CD4-positive, alpha-beta T cell treated with Interleukin-4 for 4 hours (primary cell): ENCODE results near the gene PPP1R27.

Experiments used
- DNase-seq: peaks from one replicate; pipeline ENCODE4 v3.0.0-alpha.2; 2020

PPP1R27 gene

GRCh38 chr17:81860756-81861568 lies 26.1 kb upstream of the PPP1R27 start:
- DNase-seq, result peak; percentile 100

- DNase-seq, result no peak
These were observed 25.3 kb upstream of the PPP1R27 start, which contains the start of gene P4HB for GRCh38 chr17:81859906-81860755. Gene P4HB, minus strand, starts transcription at chr17:81860535. Its CDS starts 64 bp downstream, at chr17:81860471.

- no peak for DNase-seq
These were observed 24.4 kb upstream of the PPP1R27 start for GRCh38 chr17:81858967-81859905.

- DNase-seq, result no peak
These were observed 23.5 kb upstream of the PPP1R27 start for GRCh38 chr17:81858170-81858966.

GRCh38 chr17:81854974-81855774 lies 20.3 kb upstream of the PPP1R27 start:
- no peak for DNase-seq

- no peak for DNase-seq
These were observed 17.4 kb upstream of the PPP1R27 start for GRCh38 chr17:81852237-81852636.

- DNase-seq, result no peak
These were observed 16.6 kb upstream of the PPP1R27 start for GRCh38 chr17:81851423-81851822.

- DNase-seq, result no peak
These were observed 14.6 kb upstream of the PPP1R27 start for GRCh38 chr17:81849457-81849856.

- DNase-seq, result no peak
These were observed 12.2 kb upstream of the PPP1R27 start for GRCh38 chr17:81846743-81847689.

- no peak for DNase-seq
These were observed 11.3 kb upstream of the PPP1R27 start for GRCh38 chr17:81845881-81846742.

GRCh38 chr17:81845361-81845760 lies 10.5 kb upstream of the PPP1R27 start:
- no peak for DNase-seq

GRCh38 chr17:81844887-81845286 lies 10.0 kb upstream of the PPP1R27 start:
- DNase-seq, result no peak

- no peak for DNase-seq
These were observed 9.5 kb upstream of the PPP1R27 start for GRCh38 chr17:81844327-81844851.

GRCh38 chr17:81843713-81844326 lies 9.0 kb upstream of the PPP1R27 start:
- no peak for DNase-seq

GRCh38 chr17:81842725-81843504 lies 8.1 kb upstream of the PPP1R27 start:
- no peak for DNase-seq

GRCh38 chr17:81842378-81842724 lies 7.5 kb upstream of the PPP1R27 start:
- no peak for DNase-seq

- DNase-seq, result no peak
These were observed 7.0 kb upstream of the PPP1R27 start for GRCh38 chr17:81841866-81842265.
